Stimulated activated CD8-positive, alpha-beta memory T cell treated with anti-CD3 and anti-CD28 coated beads, Interleukin-4, amount 100 ng/mL, for 24 hours (primary cell): ENCODE results near the gene MCUR1.
A peak's percentile ranks its signal among the peaks of the same experiment; 100 is the strongest.
"Not testable (repeated sequence)": the region's sequence is repeated elsewhere in the genome, so short reads cannot be mapped to it uniquely, and the experiment has no call there.

ENCODE experiments used
- DNase-seq: peaks from one replicate; pipeline ENCODE4 v3.0.0-alpha.2; 2020; ENCODE audit warnings: low read depth

MCUR1 gene, protein sequence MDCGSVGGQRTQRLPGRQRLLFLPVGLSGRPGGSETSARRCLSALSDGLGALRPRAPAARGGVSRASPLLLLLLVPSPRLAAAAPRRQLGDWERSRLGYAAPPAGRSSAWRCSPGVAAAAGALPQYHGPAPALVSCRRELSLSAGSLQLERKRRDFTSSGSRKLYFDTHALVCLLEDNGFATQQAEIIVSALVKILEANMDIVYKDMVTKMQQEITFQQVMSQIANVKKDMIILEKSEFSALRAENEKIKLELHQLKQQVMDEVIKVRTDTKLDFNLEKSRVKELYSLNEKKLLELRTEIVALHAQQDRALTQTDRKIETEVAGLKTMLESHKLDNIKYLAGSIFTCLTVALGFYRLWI

DNA sequence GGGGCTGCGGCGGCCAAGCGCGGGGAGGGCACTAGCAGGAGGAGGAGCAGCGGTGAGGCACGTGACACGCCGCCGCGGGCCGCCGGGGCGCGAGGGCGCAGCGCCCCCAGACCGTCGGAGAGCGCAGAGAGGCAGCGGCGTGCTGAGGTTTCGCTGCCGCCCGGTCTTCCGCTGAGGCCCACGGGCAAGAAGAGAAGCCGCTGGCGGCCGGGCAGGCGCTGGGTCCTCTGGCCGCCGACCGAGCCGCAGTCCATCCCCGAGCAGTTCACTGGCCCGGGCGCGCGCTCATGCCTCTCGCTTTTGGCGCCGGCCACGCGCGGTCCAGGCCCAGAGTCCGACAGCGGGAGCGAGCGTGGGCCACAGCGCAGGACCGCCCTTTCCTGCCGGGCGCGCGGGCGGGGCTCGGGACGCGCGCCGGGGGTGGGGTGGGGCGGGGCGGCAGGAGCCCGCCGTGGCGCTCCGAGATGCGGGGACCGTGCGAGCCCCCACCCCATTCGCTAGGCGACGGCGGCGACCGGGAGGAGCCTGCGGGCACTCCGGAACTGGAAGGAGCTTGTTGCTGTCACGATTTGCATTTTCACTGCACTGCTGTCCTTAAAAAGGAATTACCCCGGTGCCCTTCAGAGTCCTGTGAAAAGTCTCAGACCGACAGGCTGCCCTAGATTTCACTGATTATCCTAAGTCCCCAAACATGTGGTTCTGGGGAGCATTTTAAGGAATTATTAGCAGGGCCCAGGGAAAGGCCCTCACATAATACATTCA is at the start of gene MCUR1:
Gene MCUR1 (minus strand): TSS at position 382 of the 762 bp plus-strand sequence. CDS start 128 bp downstream, at position 254.
- DNase-seq = peak; percentile 73

DNA sequence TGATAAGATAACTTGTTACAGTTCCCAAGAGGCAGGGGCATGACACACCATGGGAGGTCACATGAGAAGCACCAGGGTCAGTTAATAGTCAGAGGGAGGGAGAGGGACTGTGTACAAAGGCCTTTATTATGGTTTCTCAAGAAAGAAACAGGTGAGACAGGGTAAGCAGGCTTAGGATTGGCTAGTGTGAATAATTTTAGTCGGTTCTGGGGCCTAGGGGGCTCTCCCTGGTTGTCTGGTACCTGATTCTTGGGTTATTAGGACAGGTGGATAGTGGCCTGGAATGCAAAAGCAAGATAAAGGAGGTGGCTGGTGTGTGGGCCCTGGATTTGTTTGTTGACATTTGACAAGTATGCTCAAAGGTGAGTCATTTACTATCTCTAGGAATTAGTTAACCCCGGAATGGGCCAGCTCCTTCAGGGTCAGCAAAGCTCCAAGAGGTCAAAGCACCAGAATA is 49.4 kb upstream of the MCUR1 start:
- no peak for DNase-seq

DNA sequence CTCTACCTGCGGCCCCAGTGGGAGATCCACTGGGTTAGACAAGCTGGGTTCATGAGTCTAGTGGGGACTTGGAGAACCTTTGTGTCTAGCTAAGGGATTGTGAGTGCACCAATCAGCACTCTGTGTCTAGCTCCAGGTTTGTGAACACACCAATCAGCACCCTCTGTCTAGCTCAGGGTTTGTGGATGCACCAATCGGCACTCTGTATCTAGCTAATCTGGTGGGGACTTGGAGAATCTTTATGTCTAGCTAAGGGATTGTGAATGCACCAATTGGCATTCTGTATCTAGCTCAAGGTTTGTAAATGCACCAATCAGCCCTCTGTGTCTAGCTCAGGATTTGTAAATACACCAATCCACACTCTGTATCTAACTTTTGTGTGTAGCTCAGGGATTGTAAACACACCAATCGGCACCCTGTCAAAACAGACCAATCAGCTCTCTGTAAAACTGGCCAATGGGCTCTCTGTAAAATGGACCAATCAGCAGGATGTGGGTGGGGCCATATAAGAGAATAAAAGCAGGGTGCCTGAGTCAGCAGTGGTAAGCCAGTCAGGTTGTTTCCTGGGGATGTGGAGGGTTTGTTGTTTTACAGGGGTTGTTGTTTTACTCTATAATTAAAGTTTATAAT is 46.3 kb upstream of the MCUR1 start:
- not testable (repeated sequence) for DNase-seq

DNA sequence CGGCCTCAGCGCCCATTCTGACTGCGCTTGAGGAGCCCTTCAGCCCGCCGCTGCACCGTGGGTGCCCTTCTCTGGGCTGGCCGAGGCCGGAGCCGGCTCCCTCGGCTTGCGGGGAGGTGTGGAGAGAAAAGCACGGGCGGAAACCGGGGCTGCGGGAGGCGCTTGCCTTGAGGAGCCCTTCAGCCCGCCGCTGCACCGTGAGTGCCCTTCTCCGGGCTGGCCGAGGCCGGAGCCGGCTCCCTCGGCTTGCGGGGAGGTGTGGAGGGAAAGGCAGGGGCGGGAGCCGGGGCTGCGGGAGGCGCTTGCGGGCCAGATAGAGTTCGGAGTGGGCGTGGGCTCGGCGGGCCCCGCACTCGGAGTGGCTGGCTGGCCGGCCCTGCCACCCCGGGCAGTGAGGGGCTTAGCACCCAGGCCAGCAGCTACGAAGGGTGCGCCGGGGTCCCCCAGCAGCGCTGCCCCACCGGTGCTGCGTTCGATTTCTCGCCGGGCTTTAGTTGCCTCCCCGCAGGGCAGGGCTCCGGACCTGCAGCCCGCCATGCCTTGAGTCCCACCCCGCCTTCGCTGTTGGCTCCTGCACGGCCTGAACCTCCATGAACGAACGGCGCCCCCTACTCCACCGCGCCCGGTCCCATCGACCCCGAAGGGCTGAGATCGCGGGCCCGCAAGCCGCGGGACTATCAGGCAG is 45.7 kb upstream of the MCUR1 start:
- DNase-seq = no peak

DNA sequence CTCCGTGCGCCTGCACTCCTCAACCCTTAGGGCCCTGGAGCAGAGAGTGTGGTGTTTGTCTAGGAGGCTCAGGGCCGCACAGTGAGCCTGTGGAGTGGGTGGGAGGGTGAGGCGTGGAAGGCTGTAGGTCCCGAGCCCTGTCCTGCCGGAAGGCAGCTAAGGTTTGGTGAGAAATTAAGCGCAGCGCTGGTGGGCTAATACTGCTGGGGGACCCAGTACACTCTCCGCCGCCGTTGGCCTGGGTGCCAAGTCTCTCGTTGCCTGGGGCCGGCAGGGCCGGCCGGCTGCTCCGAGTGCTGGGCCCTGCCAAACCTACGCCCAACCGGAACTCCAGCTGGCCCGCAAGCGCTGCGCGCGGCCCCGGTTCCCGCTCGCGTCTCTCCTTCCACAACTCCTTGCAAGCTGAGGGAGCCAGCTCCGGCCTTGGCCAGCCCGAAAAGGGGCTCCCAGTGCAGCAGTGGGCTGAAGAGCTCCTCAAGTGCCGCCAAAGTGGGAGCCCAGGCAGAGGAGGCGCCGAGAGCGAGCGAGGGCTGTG is 40.4 kb upstream of the MCUR1 start:
- DNase-seq = no peak

DNA sequence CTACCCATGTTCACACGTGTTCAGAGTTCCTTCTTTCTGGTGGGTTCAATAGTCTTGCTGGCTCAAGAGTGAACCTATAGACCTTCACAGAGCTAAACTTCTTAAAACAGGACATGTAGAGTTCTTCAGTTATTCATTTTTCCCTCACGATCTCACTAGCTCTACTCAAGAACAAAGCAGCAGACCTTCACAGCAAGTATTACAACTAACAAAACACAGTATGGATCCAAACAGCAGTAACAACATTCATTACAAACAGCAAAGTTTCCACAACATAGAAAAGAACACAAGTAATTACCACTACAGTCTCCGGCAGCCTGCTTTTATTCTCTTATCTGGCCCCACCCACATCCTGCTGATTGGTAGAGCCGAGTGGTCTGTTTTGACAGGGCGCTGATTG is 39.5 kb upstream of the MCUR1 start:
- DNase-seq = no peak

DNA sequence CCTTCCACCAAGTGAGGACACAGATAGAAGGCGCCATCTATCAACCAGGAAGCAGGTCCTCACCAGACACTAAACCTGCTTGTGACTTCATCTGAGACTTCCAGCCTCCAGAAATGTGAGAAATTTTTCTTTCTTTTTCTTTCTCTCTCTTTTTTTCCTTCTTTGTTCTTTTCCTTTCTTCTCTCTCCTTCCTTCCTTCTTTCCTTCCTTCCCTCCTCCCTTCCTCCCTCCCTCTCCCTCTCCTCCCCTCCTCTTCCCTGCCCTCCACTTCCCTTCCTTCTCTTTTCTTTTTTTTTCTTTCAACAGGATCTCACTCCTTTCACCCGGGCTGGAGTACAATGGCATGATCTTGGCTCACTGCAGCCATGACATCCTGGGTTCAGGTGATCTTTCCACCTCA is 37.4 kb upstream of the MCUR1 start:
- DNase-seq = no peak

DNA sequence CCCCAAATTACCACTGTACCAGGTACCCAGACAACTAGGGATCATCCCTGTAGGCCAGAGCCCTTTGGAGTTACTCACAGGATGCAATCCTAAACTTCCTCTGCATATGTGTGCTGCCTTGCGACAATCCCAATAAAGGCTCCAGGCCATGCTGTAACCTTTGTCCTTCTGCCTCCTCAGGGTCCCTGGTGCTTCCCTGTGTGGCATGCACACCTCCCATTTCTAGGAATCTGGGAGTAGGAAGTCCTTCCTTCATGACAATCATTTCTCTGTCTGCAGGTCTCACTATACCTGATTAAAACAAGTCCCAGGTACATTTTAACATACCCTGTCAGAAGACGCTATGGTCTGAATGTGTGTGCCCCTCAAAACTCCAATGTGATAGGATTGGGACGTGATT is 37.0 kb upstream of the MCUR1 start:
- DNase-seq = no peak

DNA sequence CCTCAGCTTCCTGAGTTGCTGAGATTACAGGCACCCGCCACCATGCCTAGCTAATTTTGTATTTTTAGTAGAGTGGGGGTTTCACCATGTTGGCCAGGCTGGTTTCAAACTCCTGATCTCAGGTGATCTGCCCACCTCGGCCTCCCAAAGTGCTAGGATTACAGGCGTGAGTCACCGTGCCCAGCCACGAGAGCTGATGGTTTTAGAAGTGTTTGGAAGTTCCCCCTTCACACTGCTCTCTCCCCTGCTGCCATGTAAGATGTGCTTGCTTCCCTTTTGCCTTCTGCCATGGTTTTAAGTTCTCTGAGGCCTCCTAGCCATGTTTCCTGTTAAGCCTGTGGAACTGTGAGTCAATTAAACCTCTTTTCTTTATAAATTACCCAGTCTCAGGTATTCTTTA is 36.3 kb upstream of the MCUR1 start:
- not testable (repeated sequence) for DNase-seq

DNA sequence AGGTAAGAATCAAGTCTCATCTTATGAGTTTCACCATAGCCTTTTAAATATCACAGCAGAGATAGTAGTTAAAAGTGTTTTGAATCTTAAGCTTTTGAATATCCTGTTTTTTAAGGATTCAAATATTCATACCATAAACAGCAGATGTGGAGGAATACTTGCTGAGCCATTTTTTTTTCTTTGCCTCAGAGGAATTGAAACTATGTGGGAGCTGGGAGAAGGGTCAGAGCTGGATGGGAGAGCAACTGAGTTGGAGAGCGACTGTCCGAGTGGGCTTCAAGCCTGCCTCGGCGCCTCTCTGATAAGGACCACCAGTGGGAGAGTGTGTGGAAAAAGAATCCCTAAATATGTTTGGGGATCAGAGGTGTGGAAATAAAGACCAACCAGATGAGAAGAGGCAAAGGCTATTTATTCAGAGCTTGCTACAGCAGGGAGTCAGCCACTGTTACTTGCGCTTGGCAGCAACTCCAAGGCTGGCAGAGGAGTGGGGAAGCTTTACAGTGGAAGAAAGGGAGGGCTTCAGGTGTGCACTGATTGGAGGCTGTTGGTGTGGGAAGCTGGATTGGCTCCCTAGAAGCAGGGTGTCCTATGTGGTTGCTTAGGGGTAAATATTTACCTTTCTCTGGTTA is 34.3 kb upstream of the MCUR1 start:
- DNase-seq = no peak

DNA sequence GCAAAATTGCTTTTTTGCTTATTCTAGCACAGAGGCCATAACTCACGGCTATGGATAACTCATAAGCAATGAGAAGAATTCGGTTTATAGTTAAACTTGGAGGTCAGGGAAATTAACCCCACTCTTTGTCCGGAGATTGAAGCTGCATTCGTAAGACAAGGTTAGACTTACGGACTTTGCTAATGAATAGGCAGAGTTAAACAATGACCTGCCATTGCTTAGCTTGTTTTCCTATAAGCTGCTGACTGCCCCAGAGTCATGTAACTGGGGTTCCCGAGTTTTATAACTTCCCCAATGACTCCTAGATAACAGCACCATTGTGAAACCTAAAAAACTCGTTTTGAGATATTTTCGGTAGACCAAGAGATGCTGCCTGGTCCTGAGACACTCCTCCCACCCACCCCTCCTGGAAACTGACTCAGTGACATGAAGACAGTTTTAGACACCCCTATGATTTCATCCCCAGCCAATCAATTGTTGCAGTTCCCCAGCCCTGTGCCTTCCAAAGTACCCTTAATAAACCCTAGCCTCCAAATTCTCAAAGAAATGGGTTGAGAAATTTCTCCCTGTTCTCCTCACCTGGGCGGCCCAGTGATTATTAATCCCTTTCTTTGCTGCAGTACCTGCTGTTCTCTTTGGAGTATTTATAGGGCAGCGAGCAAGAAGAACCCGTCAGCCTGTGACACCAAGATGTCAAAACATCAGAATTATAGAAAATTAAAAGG is 33.1 kb upstream of the MCUR1 start:
- DNase-seq = no peak

DNA sequence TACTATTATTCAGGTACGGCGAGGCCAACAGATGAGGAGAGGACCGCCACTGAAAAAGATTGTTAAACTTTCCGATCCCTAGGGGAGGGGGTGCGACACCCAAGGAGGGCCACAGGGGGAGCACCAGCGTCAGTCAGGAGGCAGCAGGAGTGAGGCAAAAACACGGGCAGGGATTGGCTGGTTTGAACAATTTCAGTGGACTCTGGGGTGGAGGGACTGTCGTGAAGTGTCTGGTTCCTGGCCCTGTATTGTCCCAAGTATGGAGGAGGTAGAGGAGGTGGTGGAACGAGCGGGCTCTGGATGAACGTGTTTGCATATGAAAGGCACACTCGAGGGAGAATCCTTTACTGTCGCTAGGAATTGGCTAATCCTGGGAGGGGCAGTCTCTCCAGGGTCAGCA is 32.5 kb upstream of the MCUR1 start:
- DNase-seq = no peak

DNA sequence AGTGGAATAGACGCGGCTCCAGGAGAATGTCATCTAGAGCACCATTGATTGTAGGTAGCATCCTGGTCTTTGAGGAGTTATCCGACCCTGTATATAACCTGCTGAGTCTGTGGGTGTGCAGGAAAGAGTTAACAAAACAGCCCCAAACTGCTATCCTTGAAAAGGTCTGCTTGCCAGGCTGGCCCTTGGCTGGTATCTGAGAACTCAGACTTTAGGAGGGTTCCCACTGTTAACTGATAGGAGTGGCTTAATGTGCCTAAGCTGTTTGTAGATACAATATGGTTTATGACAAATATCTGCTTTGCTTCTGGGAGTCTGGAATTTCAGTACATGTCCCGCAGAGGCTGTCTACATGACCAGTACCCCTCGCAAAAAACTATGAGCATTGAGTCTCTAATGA is 27.6 kb upstream of the MCUR1 start:
- no peak for DNase-seq

DNA sequence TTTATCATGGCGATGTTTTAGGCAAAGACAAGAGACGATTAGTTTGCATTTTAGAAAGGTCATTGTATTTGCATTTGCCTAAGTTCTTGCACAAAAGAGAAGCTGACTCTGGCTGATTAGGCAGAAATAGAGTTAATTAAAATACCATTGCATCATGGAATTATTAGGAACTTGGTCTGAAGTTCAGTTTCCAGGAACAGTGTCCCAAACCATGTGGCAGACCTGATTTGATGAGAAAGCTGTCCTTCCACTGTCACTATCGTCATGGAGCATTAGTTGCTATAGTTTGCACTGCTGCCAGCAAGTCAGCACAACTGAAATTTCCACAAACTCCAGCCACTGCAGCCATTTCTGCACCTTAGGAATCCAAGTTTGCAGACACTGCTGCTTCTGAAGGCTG is 24.3 kb upstream of the MCUR1 start:
- DNase-seq = no peak

DNA sequence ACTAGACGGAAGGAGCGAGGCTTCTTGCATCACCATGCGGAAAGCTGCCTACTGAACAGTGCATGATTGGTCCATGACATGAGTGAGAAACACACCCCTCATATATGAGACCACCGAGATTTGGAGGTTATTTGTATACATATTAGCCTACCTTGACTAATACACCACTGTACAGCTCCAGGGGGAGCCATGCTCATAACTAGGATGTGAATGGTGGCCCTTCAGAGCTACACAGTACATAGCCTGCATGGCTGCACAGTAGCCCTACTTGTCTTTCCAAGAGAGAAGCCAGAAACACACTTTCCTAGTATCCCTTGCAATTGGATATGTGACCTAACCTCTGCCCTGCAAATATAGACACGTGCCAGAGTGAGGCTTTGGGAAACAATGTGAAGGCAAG is 21.8 kb upstream of the MCUR1 start:
- no peak for DNase-seq

DNA sequence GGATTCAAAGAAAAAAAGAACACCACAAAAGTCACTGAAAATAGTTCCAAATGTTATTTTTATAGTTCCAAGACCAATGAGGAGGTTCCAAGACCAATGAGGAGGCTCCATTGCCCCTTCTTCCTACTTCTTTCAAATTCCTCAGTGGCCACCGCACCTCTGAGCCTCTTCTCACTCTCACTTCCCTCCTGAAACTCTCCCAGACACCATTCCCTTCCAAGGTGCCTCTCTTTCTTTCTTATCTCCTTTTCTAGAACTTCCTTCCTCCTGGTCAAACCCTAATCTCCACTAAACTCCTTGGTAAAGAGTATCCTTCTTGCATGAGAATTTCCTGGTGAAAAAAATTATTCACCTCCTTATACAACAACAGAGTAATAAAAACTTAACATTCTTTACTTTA is 20.4 kb upstream of the MCUR1 start:
- DNase-seq = no peak

DNA sequence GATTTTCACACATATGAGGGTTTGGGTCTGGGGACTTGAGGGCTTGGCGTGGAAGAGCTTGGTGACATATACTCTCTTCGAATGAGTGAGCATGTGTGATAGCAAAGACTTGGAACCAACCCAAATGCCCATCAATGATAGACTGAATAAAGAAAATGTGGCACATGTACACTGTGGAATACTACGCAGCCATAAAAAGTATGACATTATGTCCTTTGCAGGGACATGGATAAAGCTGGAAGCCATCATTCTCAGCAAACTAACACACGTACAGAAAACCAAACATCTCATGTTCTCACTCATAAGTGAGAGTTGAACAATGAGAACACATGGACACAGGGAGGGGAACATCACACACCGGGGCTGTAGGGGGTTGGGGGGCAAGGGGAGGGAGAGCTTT is 19.7 kb upstream of the MCUR1 start:
- DNase-seq = not testable (repeated sequence)

DNA sequence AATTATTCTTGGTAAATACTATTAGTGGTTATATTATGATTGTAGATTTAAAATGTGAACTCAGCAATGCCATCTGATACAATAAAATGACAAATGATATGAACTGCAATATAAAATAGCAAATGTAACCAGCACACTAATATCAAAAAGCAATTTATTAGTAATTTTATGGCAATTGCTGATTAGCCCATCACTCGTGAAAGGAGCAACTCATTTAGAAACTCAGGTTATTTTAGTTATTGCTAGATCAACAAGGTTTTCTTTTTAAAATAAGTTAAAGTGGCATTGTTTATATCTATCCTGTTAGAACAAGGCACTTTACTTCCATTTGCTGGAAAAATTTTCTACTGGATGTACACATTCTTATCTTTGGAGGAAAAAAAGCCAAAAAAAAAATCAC is 18.4 kb upstream of the MCUR1 start:
- no peak for DNase-seq

DNA sequence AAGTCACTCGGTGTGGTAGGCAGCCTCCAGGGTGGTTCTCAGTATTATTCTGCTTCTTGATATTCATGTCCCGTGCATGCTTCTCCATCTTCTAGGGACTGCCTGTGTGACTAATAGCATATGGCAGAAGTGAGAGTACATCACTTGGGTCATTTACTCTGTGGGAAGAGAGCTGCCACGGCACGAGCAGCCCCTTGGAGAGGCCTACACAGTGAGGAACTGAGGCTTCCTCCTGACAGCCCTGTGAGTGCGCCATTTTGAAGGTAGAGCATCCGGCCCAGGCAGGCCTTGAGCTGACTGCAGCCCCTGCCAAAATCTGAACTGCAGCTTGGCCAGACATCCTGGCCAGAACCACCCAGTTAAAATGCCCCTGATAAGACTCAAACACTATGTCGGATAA is 17.3 kb upstream of the MCUR1 start:
- DNase-seq = no peak

DNA sequence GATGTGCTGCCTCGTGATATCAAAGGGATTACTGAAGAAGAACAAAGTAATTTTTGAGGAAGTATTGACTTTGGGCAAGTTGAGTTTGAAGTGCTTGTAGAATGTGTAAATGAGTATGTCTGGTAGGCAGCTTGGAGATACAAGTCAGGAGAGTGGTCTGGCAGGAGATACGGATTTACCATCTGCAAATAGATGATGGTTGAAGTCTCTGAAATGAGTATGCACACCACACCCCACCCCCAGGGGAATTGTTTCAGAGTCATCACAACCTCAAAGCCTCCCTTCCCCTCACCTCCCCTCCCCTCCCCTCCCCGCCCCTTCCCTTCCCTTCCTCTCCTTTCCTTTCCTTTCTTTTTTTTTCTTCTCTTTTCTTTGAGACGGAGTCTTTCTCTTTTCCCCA is 16.4 kb upstream of the MCUR1 start:
- no peak for DNase-seq

DNA sequence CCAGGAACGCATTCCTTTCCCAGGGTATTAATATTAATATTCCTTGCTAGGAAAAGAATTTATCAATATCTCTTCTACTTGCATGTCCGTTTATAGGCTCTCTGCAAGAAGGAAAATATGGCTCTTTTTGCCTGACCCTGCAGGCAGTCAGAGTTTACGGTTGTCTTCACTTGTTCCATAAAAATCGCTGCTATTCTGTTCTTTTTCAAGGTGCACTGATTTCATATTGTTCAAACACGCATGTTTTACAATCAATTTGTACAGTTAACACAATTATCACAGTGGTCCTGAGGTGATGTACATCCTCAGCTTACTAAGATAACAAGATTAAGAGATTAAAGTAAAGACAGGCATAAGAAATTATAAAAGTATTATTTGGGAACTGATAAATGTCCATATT is 15.1 kb upstream of the MCUR1 start:
- not testable (repeated sequence) for DNase-seq
